Panc1 (cell line): ENCODE results near the gene TNPO2. TPM values are rescaled to one million over a fixed set of nuclear protein-coding genes. Genes with fewer than 3 reads are reported as not detected.
"Not testable (repeated sequence)": the region's sequence is repeated elsewhere in the genome, so short reads cannot be mapped to it uniquely, and the experiment has no call there.

Source experiments
- ATAC-seq: fragments of 200-7000 bp; cut with Tn5 transposase; 2 replicates; pipeline ENCODE4 v1.9.1; 2020; ENCODE audit warnings: mild to moderate bottlenecking, moderate library complexity
- BruUV-seq: library from RNA; stranded (reverse); fragments of 400-500 nt; replicated peaks from 2 replicates; lab custom pipeline; 2021; lab: Mats Ljungman, UMichigan
- CTCF ChIA-PET: fragments of 300-600 bp; sonication (Branson Sonifier 250); formaldehyde crosslinking; loops from one replicate; lab custom pipeline; 2022; ENCODE audit warnings: antibody characterized with exemption; lab: Charles Lee
- POLR2A ChIA-PET: fragments of 300-600 bp; sonication (Branson Sonifier 250); formaldehyde crosslinking; loops from one replicate; lab custom pipeline; 2022; ENCODE audit warnings: antibody characterized with exemption; lab: Charles Lee
- DNase-seq: peaks from one replicate; pipeline ENCODE4 v3.0.0-alpha.2; 2010; ENCODE audit warnings: low read depth, low spot score
- H3K27ac ChIP-seq: 2 replicates; pipeline ENCODE4 v1.5.1; 2011; ENCODE audit warnings: mild to moderate bottlenecking, low read length, inconsistent platforms
- H3K27me3 ChIP-seq: fragments of 200-500 bp; sonication (Bioruptor generic); 2 replicates; pipeline ENCODE4 v1.6.0; 2014; ENCODE audit warnings: low read length, inconsistent platforms; ENCODE audit not compliant: control insufficient read depth, insufficient read depth
- H3K36me3 ChIP-seq: fragments of 200-500 bp; sonication (Bioruptor generic); 2 replicates; pipeline ENCODE4 v1.5.1; 2014; ENCODE audit warnings: inconsistent platforms, mild to moderate bottlenecking, low read length, moderate library complexity; ENCODE audit not compliant: control insufficient read depth, insufficient read depth
- H3K4me1 ChIP-seq: 2 replicates; pipeline ENCODE4 v1.5.1; 2011; ENCODE audit warnings: inconsistent platforms, mild to moderate bottlenecking, low read length, moderate library complexity; ENCODE audit not compliant: control insufficient read depth, insufficient read depth
- H3K4me3 ChIP-seq, 2 experiments: 2 replicates each; pipeline ENCODE4 v1.5.1; 2011 to 2012; ENCODE audit warnings: low read depth in 2 of 2, low read length in 2 of 2, mild to moderate bottlenecking in 2 of 2, inconsistent platforms in 1 of 2, moderate library complexity in 1 of 2
- H3K9me3 ChIP-seq: fragments of 200-500 bp; sonication (Bioruptor generic); 2 replicates; pipeline ENCODE4 v1.5.1; 2014; ENCODE audit warnings: low read depth, mild to moderate bottlenecking, inconsistent platforms, low read length, moderate library complexity; ENCODE audit not compliant: control insufficient read depth, insufficient read depth
- POLR2AphosphoS5 ChIP-seq: IDR thresholded peaks from 2 replicates; pipeline ENCODE4 v1.6.1; 2012; ENCODE audit warnings: mild to moderate bottlenecking, low read depth, low read length, moderate library complexity
- REST ChIP-seq, 2 experiments: IDR thresholded peaks; 2 replicates each; pipeline ENCODE4 v1.6.1; 2011 to 2012; ENCODE audit warnings: low read depth in 2 of 2, control low read depth in 1 of 2, low read length in 1 of 2, mild to moderate bottlenecking in 1 of 2, moderate library complexity in 1 of 2; ENCODE audit not compliant: insufficient read depth in 1 of 2
- SIN3A ChIP-seq: IDR thresholded peaks from 2 replicates; pipeline ENCODE4 v1.6.1; 2012; ENCODE audit warnings: low read depth, mild to moderate bottlenecking, low read length, moderate library complexity, borderline replicate concordance; ENCODE audit not compliant: insufficient read depth
- TCF7L2 ChIP-seq: IDR thresholded peaks from 2 replicates; pipeline ENCODE4 v1.6.1; 2011; ENCODE audit warnings: mild to moderate bottlenecking, low read depth, low read length, inconsistent platforms
- in situ Hi-C: cut with HindIII; loops from 2 replicates; pipeline ENCODE4 v1.10.0; 2016; ENCODE audit warnings: low sequenced_read_pairs, low pct_unique_long_range_greater_than_20kb
- intact Hi-C: fragments of 100-400 bp; cut with micrococcal nuclease; formaldehyde crosslinking; loops from one replicate; pipeline ENCODE4 v1.10.0; 2022; ENCODE audit not compliant: unreplicated experiment
- total RNA-seq: library from RNA; stranded (reverse); gene quantifications from one replicate; pipeline ENCODE4 v1.2.1, GENCODE V29; 2021; ENCODE audit not compliant: unreplicated experiment
- TF ChIP-seq, protein P1 (sequence below): fragments of 450-650 bp; IDR thresholded peaks from 2 replicates; pipeline ENCODE4 v1.5.1; 2017; ENCODE audit warnings: mild to moderate bottlenecking

The TNPO2 gene
- total RNA-seq, 1 experiment from 2014 or later: 83.3 TPM

DNA sequence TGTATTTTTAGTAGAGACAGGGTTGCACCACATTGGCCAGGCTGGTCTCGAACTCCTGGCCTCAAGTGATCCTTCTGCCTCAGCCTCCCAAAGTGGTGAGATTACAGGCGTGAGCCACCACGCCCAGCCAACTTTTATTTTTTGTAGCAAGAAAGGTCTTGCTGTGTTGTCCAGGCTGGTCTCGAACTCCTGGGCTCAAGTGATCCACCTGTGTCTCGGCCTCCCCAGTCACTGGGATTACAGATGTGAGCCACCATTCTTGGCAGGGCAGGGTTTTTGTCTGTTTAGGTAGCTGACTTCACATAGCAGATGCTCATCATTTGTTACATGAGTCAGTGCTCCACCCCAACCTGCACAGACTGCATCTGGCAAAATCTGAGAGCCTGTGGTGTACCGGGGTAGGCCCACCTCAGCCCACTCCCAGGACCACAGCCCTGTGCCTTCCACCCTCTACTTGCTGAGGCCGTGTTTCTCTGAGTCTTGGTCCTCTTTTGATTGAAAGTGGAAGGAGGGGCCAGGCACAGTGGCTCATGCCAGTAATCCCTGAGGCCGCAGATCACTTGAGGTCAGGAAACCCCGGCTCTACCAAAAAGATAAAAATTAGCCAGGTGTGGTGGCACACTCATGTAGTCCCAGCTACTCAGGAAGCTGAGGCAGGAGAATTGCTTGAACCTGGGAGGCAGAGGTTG, 4.2 kb upstream of the TNPO2 start:
- Histone ChIP-seq H3K4me1 (peaks cover 6% of the 10 kb centered on the region; the same call in 1 of the 2 replicates), H3K27me3 (no peaks in the 10 kb centered on the region), H3K36me3 (no peaks in the 10 kb centered on the region; the same call in none of the 2 replicates), H3K9me3 (no peaks in the 10 kb centered on the region), H3K27ac (no peak overlapping the region), H3K4me3 (no peak overlapping the region)
- no peak for ATAC-seq
- no peak for DNase-seq
- no TSS peak for BruUV-seq
- intact Hi-C loops (no loop called here), in situ Hi-C loops (no loop called here)
- CTCF ChIA-PET: interaction anchor here (0.7 kb wide), 1 partner anchor 1631 kb away, joined by 3 read pairs; no protein-coding TSS in a partner anchor
- POLR2A ChIA-PET: interaction anchor here (0.7 kb wide), 3 partner anchors 27 to 899 kb away, joined by 5 to 9 read pairs (median 6); no protein-coding TSS in a partner anchor
- TF ChIP-seq TCF7L2 (no peak), SIN3A (no peak)

GRCh38 chr19:12726988-12727316, 3.2 kb upstream of the TNPO2 start:
- BruUV-seq: no TSS peak
- intact Hi-C loops: no loop called here
- no peaks in the 10 kb centered on the region for H3K9me3 ChIP-seq
- no peak overlapping the region for H3K27ac ChIP-seq
- ATAC-seq: no peak
- POLR2A ChIA-PET: interaction anchor here (0.7 kb wide), 3 partner anchors 228 to 900 kb away, joined by 4 to 6 read pairs (median 5); no protein-coding TSS in a partner anchor
- no peaks in the 10 kb centered on the region; the same call in none of the 2 replicates for H3K36me3 ChIP-seq
- CTCF ChIA-PET: no interaction called here
- H3K4me1 ChIP-seq: no peaks in the 10 kb centered on the region
- TF ChIP-seq REST (IDR thresholded peaks at IDR 0.05; ENCODE audit: insufficient read depth in 1 of 2, low read depth in 2 of 2, low read length in 1 of 2) (no peak), TCF7L2 (no peak), SIN3A (no peak), POLR2AphosphoS5 (no peak)
- TF ChIP-seq, protein P1, sequence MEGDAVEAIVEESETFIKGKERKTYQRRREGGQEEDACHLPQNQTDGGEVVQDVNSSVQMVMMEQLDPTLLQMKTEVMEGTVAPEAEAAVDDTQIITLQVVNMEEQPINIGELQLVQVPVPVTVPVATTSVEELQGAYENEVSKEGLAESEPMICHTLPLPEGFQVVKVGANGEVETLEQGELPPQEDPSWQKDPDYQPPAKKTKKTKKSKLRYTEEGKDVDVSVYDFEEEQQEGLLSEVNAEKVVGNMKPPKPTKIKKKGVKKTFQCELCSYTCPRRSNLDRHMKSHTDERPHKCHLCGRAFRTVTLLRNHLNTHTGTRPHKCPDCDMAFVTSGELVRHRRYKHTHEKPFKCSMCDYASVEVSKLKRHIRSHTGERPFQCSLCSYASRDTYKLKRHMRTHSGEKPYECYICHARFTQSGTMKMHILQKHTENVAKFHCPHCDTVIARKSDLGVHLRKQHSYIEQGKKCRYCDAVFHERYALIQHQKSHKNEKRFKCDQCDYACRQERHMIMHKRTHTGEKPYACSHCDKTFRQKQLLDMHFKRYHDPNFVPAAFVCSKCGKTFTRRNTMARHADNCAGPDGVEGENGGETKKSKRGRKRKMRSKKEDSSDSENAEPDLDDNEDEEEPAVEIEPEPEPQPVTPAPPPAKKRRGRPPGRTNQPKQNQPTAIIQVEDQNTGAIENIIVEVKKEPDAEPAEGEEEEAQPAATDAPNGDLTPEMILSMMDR: no peak
- H3K27me3 ChIP-seq: no peaks in the 10 kb centered on the region
- in situ Hi-C loops: no loop called here
- no peak overlapping the region for H3K4me3 ChIP-seq
- no peak for DNase-seq

DNA sequence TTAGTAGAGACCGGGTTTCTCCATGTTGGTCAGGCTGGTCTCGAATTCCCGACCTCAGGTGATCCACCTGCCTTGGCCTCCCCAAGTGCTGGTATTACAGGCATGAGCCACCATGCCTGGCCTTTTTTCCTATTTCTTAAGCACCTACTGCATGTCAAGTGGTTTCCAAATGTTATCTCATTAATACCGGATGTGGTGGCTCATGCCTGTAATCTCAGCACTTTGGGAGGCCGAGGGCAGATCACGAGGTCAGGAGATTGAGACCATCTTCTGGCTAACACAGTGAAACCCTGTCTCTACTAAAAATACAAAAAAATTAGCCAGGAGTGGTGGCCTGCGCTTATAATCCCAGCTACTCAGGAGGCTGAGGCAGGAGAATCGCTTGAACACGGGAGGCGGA, 1.9 kb upstream of the TNPO2 start:
- H3K27ac ChIP-seq, H3K9me3 ChIP-seq, DNase-seq, H3K4me3 ChIP-seq, H3K36me3 ChIP-seq, BruUV-seq, ATAC-seq, in situ Hi-C loops, H3K4me1 ChIP-seq, intact Hi-C loops, H3K27me3 ChIP-seq: not testable (repeated sequence)
- POLR2A ChIA-PET: interaction anchor here (0.7 kb wide), 2 partner anchors 20 to 154 kb away, joined by 3 to 8 read pairs; no protein-coding TSS in a partner anchor
- CTCF ChIA-PET: interaction anchor here (0.7 kb wide), 1 partner anchor 1150 kb away, joined by 8 read pairs; no protein-coding TSS in a partner anchor
